ENCODE data around the gene CD79A. TPM values are rescaled to one million over a fixed set of nuclear protein-coding genes. Genes with fewer than 3 reads are reported as not detected.

Gene CD79A
- total RNA-seq, 1 donor from 2014 or later: 0.70 TPM

DNA sequence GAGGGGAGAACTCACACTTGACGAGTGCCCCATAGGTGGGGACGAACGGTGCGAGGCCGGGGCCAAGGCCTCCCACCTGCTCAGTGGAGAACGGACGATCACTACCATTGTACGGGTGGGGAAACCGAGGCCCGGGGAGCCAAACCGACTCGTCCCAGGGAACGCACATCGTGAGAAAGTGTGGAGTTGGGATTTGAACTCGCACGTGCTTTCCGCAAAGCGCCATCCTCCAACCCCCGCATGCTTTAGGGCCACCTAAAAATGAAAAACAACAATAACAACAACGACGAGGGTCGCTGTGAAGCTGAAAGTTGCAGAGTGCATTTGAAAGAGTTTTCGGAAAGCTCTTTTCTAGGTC lies 6.4 kb downstream of the CD79A start:
- Mint-ChIP-seq H3K4me1 (peaks cover 39% of the 10 kb centered on the region), H3K4me3 (peak overlapping the region; percentile 98), H3K36me3 (ENCODE audit: low read depth) (no peaks in the 10 kb centered on the region), H3K9me3 (no peaks in the 10 kb centered on the region), H3K27me3 (ENCODE audit: low read depth) (peaks cover 30% of the 10 kb centered on the region), H3K27ac (ENCODE audit: unreplicated experiment) (no peak overlapping the region)
- no peak for DNase-seq (ENCODE audit: low read depth, low spot score)
- TF ChIP-seq, protein P1, sequence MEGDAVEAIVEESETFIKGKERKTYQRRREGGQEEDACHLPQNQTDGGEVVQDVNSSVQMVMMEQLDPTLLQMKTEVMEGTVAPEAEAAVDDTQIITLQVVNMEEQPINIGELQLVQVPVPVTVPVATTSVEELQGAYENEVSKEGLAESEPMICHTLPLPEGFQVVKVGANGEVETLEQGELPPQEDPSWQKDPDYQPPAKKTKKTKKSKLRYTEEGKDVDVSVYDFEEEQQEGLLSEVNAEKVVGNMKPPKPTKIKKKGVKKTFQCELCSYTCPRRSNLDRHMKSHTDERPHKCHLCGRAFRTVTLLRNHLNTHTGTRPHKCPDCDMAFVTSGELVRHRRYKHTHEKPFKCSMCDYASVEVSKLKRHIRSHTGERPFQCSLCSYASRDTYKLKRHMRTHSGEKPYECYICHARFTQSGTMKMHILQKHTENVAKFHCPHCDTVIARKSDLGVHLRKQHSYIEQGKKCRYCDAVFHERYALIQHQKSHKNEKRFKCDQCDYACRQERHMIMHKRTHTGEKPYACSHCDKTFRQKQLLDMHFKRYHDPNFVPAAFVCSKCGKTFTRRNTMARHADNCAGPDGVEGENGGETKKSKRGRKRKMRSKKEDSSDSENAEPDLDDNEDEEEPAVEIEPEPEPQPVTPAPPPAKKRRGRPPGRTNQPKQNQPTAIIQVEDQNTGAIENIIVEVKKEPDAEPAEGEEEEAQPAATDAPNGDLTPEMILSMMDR (conservative IDR thresholded peaks at IDR 0.05): no peak

DNA sequence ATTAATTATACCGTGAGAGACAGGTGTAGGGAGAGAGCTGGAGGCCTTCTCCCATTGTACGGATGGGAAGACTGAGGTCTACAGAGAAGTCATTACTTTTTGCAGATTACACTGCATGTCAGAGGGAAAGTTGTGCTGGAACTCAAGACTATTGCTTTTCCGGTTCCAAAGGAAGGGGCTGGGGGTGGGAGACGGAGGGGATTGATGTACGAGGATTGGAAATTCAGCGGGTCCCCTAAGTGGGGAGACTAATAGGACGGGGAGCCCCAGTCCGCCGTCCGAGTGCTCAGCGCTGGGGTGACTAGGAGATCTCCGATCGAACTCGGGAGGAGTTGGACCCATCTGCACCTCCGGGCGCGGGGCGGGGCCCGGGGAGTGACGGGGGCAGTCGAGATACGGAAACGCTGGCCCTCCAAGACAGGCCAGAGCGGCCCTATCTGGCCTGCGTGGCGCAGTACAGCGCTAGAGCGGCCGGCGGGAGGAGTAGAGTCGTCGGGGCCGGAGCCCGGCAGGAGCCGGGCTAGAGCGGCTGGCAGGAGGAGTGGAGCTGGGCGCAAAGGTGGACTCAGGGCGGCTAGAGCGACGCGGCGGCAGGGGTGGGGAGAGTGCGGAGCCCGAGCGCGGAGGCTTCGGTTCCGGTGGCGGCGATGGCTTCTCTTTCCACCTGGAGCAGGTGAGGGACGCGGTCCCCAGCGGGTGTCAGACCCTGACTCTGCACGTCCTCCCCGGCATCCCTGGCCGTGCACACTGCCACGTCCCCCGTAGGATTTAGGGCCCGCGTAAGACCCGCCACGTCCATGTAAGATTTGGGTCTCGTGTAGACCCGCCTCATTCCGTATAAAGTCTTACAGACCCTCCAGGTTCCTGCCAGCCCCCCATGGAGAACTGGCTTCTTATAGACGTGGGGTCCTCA lies 7.0 kb downstream of the CD79A start:
- H3K27ac Mint-ChIP-seq (ENCODE audit: unreplicated experiment): no peak overlapping the region
- TF ChIP-seq, protein P1 (conservative IDR thresholded peaks at IDR 0.05): no peak
- peak; percentile 87 for DNase-seq (ENCODE audit: low read depth, low spot score)
- H3K4me1 Mint-ChIP-seq: peaks cover 40% of the 10 kb centered on the region
- peaks cover 30% of the 10 kb centered on the region for H3K27me3 Mint-ChIP-seq (ENCODE audit: low read depth)
- no peaks in the 10 kb centered on the region for H3K9me3 Mint-ChIP-seq
- no peaks in the 10 kb centered on the region for H3K36me3 Mint-ChIP-seq (ENCODE audit: low read depth)
- H3K4me3 Mint-ChIP-seq: peak overlapping the region; percentile 98

DNA sequence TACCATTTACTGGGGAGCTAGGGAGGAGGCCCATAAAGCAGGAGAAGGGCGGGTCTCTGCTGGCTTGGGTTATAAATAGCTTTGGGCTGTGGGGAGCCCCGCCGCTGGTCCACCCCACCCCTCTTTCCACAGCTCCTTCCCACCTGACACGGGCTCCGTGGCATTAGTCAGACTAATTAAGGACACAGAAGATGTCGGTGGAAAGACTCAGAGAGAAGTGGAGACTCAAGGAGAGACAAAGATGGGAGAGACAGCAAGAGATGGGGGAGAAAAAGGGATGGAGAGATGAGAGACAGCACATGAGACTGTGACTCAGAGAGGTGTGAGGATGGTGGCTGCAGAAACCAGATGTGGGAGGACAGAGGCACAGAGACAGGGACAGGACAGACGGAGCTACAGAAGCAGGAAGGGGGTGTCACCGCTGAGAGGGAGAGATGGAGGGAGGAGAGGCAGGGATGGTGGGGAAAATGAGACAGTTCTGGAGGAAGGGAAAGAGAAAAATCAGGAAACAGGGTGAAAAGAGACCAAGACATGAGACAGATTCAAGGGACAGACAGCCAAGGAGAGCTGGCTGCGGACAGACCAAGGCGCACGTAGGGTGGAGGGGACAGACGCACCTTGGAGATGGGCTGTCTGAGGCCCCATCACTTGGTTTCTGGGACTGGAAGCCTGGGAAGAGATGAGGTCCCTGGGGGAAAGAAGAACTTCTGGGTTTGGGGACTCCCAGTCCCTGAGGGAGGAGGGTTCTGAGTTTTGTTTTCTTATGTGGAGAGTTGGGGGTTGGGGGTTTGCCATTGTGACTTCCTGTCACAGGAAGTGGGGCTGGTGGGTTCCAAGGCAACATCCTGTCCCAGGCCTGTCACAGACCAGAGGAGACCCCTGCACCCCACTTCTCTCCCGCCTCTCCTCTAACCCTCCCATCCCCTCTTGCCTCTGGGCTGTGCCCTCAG lies 10.0 kb downstream of the CD79A start:
- TF ChIP-seq, protein P1 (conservative IDR thresholded peaks at IDR 0.05): no peak
- Mint-ChIP-seq H3K27ac (ENCODE audit: unreplicated experiment) (peak overlapping the region; percentile 24), H3K9me3 (no peaks in the 10 kb centered on the region)

DNA sequence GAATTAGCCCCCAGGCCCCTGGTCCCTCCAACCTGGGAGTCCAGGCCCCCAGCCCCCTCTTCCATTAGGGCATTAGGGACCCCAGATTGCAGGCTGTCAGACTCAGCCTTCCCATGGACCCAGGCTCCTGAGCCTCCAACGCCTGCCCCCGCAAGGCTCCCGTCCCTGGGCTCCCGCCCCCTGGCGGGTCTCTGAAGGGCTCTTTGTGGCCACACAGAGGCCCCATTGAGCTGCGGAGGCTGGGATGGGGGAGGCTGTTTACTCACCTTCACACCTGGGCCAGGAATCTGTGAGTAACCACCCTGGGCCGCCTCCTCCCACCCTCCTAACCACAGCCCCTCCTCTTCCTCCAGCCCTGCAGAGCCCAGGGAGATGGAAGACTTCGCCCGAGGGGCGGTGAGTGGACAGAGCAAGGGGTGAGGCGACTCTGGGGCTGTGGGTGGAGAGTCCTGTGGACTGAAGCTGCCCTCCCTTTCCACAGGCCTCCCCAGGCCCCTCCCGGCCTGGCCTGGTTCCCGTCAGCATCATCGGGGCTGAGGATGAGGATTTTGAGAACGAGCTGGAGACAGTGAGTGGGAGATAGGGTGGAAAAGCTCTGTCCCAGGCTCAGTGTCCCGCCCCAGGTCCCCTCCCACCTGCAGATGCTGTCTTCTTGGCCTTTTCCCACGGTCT lies 10.8 kb downstream of the CD79A start:
- H3K4me1 Mint-ChIP-seq: peaks cover 32% of the 10 kb centered on the region
- DNase-seq (ENCODE audit: low read depth, low spot score): no peak
- no peak overlapping the region for H3K4me3 Mint-ChIP-seq
- no peaks in the 10 kb centered on the region for H3K9me3 Mint-ChIP-seq
- no peaks in the 10 kb centered on the region for H3K36me3 Mint-ChIP-seq (ENCODE audit: low read depth)
- TF ChIP-seq, protein P1 (conservative IDR thresholded peaks at IDR 0.05): no peak
- H3K27me3 Mint-ChIP-seq (ENCODE audit: low read depth): peaks cover 7% of the 10 kb centered on the region
- H3K27ac Mint-ChIP-seq (ENCODE audit: unreplicated experiment): no peak overlapping the region

More for the DNA sequence above, 10.0 kb downstream of the CD79A start:
- peaks cover 15% of the 10 kb centered on the region for H3K27me3 Mint-ChIP-seq (ENCODE audit: low read depth)
- H3K4me3 Mint-ChIP-seq: peak overlapping the region; percentile 65
- DNase-seq (ENCODE audit: low read depth, low spot score): no peak
- H3K4me1 Mint-ChIP-seq: peaks cover 40% of the 10 kb centered on the region
- H3K36me3 Mint-ChIP-seq (ENCODE audit: low read depth): no peaks in the 10 kb centered on the region

DNA sequence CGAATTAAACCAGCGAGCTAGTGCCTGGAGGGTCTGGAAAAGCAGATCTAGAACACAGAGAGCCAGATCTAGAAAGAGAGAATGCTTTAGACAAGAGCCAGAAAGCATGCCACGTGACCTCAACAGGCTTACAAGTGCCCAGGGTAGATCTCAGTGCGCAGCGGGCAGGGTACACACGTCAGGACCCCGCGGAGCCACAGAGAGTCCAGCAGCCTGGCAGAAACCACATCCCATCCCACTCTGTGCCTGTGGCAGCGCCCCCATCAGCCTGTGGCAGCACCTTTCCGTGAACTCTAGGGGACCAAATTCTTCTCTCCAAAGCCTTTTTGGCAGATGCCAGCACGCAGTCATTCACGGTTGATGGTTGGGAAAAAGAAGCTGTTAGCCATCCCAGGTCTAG lies 11.8 kb downstream of the CD79A start:
- Mint-ChIP-seq H3K36me3 (ENCODE audit: low read depth) (no peaks in the 10 kb centered on the region), H3K4me3 (no peak overlapping the region), H3K27ac (ENCODE audit: unreplicated experiment) (no peak overlapping the region), H3K27me3 (ENCODE audit: low read depth) (peaks cover 2% of the 10 kb centered on the region), H3K4me1 (peaks cover 26% of the 10 kb centered on the region), H3K9me3 (no peaks in the 10 kb centered on the region)
- no peak for DNase-seq (ENCODE audit: low read depth, low spot score)
- TF ChIP-seq, protein P1 (conservative IDR thresholded peaks at IDR 0.05): no peak
